T1000 (cell line): ENCODE results near the gene ZNF550.

Experiments used
- DNase-seq: peaks from one replicate; lab custom pipeline; 2025; ENCODE audit warnings: mixed read lengths; lab: John Stamatoyannopoulos, UW

The ZNF550 gene

GRCh38 chr19:57559404-57560025 lies at the start of gene ZNF550:
Gene ZNF550 (minus strand): TSS chr19:57559863. CDS start chr19:57559682, 181 bp downstream.
- DNase-seq = peak; percentile 69

- no peak for DNase-seq
Measured at GRCh38 chr19:57606931-57607330, 47.3 kb upstream of the ZNF550 start.

- DNase-seq = peak; percentile 79
Measured at GRCh38 chr19:57599761-57600383, 40.2 kb upstream of the ZNF550 start, which contains the start of gene ZNF530. Gene ZNF530 (plus strand): TSS chr19:57599885. CDS start chr19:57604346, 4,461 bp downstream.

- no peak for DNase-seq
Measured at GRCh38 chr19:57599377-57599760, 39.7 kb upstream of the ZNF550 start.

- peak; percentile 38 for DNase-seq
Measured at GRCh38 chr19:57587529-57587928, 27.9 kb upstream of the ZNF550 start.

GRCh38 chr19:57583521-57584416 lies 24.1 kb upstream of the ZNF550 start, which contains the start of gene ZIK1:
Gene ZIK1 (plus strand): TSS chr19:57584145. CDS start chr19:57584357, 212 bp downstream.
- peak; percentile 74 for DNase-seq

GRCh38 chr19:57583104-57583520 lies 23.4 kb upstream of the ZNF550 start:
- no peak for DNase-seq

GRCh38 chr19:57578487-57579205 lies 19.0 kb upstream of the ZNF550 start, which contains the start of gene ZNF416:
Gene ZNF416 (minus strand): TSS chr19:57578911. CDS start chr19:57578704, 207 bp downstream.
- DNase-seq = peak; percentile 92

- no peak for DNase-seq
Measured at GRCh38 chr19:57576661-57577060, 17.0 kb upstream of the ZNF550 start.

- DNase-seq = no peak
Measured at GRCh38 chr19:57572415-57572947, 12.8 kb upstream of the ZNF550 start.

GRCh38 chr19:57570707-57571106 lies 11.0 kb upstream of the ZNF550 start:
- no peak for DNase-seq

GRCh38 chr19:57566396-57567265 lies 7.0 kb upstream of the ZNF550 start:
- no peak for DNase-seq

GRCh38 chr19:57563547-57563946 lies 3.9 kb upstream of the ZNF550 start:
- no peak for DNase-seq

GRCh38 chr19:57560049-57560491 lies 407 bp upstream of the ZNF550 start:
- DNase-seq = peak; percentile 73

- no peak for DNase-seq
Measured at GRCh38 chr19:57559008-57559403, 657 bp downstream of the ZNF550 start.

- no peak for DNase-seq
Measured at GRCh38 chr19:57558525-57558924, 1.1 kb downstream of the ZNF550 start.

- DNase-seq = no peak
Measured at GRCh38 chr19:57557659-57558058, 2.0 kb downstream of the ZNF550 start.

- DNase-seq = no peak
Measured at GRCh38 chr19:57552432-57552831, 7.2 kb downstream of the ZNF550 start.

GRCh38 chr19:57546513-57546912 lies 13.2 kb downstream of the ZNF550 start:
- no peak for DNase-seq

GRCh38 chr19:57537953-57538547 lies 21.6 kb downstream of the ZNF550 start:
- no peak for DNase-seq
